NCI-H69 (cell line): ENCODE results near the gene SOBP.

Experiments used
- DNase-seq: peaks from one replicate; lab custom pipeline; 2025; lab: John Stamatoyannopoulos, UW

The SOBP gene

DNA sequence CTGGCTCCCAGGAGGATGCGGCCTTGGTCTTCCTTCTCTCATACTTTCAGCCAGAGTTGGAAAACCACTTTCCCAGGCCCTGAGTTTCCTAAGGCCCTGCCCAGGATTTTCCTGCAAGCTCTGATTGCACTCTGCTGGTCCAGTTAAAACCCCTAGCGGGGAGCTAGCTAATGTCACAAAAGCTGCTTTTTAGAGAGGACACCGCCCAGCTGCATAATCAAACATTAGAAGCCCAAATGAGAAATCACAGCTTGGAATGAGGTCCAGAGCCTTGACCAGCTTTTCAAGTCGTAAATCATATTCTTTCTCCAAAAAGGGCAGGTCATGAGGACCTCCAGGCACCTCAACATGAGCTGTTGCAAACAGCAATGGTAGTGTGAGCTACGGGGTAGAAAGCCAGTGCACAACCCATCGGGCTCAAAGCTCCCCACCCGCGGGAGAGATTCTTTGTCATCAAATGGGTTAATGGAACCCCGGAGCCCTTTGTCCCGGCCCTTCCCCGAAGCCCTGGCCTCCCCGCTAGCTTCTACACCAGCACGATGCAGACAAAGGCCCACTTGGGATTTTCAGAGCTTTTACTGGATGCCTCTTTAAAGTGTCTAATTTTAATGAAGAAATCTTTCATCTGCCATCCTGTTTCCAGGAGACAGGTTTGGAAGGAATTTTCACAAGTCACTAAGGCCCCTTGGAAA lies 200.2 kb downstream of the SOBP start:
- no peak for DNase-seq

DNA sequence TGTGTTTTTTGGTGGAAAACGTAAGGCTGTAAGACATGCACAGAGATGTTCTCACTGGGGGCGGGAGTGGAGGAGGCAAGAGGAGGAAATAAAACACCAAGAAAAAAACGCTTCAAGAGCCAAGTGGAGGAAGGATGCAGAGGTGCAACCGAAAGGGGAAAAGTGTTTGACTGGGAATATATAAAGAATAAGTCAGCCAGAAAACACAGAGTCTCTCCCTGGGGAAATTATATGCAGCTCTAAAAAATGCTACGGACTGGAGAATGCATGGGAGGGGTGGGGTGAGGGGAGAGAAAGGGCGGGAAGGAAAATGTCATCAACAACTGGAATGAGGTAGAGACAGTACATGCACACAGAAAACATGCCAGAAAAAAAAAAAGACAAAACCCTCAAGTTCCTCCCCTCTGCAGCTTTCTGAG lies 200.7 kb downstream of the SOBP start:
- no peak for DNase-seq

DNA sequence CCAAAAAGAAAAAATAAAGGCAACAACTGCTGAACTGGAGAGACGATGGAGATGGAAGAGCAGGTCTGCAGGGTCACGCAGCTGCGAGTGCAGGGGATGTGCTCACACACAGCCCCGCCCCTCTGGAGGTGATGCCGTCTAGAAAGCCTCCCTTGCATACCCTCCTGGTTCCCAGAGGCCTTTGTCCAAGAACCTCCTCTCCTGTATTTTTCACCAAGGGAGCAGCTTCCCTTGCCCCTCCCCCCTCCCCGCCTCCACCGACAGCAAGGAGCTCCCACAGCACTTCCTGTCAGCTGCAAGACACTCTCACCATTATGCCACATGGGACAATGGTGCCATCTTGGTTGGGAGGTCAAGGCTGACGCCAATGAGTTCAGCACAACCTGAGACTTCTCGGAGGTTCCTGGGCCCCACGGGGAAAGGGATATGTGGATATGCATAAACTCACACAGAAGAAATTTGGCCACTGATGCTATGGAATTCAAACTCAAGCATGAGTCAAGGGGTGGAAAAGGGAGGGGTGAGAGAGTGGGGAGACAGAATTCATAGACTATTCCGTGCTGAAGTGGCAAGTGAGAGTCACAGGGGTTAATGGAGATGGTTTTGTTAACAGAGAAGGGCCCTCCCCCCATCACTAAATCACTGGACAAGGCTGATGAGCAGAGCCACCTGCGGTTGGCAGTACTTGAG lies 201.3 kb downstream of the SOBP start:
- peak; percentile 56 for DNase-seq

DNA sequence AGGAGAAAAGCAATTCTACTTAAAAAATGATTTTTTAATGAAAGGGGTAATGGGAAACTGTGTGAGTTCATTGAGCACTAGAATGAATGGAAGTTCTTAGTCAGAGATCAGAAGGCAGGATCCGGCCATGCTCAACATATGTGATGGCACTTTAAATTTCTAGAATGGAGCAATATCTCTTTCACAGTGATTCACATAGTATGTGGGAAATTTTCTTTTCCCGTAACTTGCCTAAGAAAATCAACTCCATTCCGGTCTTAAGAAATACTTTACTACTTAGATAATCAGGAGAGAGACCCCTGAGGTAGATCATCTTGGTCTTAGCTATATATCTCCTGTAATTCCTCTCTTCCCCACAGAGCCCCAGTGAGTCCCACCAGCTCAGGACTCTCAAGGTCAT lies 202.4 kb downstream of the SOBP start:
- DNase-seq, result no peak

DNA sequence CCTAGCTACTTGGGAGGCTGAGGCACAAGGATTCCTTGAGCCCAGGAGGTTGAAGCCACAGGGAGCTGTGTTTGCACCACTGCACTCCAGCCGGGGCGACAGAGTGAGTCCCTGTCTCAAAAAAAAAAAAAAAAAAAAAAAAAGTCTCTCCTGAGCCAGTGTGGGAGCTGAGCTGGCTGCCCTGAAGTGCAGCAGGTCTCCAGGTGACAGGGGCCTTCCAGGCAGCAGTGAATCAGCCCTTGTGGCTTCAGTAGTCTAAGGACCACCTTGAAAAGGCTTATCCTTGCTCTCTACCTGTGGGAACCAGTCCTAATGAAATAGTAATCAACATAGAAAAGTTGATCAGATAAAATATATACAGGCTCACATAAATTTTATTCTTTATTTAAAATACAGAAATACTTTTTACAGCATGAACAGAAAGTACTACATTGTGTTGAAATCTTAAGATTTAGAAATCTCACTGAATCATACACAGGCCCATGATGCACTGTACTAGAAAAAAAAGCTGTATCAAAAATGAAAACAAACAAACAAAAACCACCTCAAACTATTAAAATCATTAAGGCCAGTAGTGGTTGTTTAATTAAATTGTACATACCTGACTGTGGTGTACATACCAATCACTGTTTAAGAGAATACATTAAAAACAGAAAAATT lies 205.3 kb downstream of the SOBP start:
- no peak for DNase-seq

DNA sequence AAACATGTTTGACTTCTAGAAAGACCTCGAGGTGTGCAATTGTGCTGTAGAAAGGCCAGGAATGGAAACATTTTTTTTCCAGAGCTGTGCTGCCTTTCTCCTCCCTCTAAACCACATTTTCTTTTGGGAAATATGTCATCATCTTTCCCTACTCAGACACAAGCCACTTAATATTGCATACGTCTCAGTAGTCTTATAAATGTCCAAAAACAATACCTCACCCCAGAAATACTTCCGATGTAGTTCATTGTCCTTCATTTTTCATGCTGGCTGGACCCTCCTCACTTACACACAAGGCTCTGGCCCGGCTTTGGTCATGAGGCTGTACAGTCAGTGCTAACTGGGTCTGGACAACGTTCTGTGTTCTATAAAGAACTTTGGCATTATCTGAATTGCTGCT lies 207.8 kb downstream of the SOBP start:
- no peak for DNase-seq

DNA sequence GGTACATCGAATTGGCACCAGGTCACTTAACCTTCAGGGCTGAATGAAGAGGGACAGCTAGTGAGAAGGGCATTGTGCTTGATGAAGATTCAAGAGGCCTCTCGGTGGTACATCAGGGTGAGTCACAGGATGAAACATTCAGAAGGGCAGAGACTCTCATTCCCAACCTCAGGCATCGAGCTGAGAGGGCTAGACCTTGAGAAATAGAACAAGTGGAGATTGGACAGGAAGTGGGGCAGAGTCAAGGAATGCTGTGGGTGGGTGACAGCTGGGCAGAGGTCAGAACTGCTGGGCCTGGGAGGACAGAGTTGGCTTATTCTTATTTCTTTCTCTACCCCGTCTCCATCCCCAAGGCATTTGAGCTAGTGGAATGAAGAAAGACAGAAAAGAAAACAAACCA lies 208.2 kb downstream of the SOBP start:
- DNase-seq, result no peak

DNA sequence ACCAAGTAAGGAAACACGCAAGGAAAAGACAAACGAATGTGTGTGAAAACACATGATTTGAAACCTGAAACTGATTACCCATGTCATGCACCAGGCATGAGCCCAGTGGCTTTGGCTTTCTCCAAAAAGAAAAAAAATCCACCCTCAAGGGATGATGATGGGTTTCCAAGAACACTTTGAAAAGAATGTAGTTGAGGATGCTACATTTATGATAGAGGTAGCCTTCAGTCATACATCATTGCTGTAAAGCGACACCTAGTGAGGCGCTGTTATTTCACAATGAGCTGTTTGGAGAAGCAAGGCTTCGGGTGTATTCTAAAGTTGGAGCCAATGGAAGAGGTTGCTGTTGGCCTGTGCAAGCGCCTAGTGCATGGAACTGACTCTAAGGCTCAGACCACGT lies 209.3 kb downstream of the SOBP start:
- DNase-seq, result no peak

DNA sequence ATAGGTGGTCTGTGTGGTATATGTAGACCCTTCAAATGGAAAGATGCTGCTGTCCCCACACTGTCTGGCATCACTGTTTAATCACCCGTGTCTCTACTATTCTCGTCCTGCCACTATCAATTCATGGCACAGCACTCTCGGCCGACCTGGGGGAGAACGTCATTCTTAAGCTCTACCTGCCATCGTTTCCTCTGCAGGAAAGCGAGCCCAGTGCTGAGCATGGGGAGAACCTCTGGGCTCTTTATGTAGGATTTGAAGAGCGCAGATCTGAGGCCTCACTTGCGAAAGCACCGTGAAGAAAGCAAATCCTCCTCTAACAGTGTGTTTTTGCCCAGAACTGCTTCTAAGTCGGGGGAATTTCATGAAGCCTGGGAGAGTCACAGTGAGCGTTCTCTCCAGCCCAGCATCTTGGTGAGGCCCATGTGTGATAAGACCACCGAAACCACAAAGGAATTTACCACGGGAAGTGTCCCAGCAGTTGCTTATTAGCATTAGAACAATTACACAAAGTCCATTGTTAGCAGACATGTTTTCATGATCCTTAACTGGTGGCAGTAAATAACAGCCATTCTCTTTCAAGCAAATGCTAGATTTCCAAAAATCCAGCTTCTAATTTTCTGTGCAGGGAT lies 209.9 kb downstream of the SOBP start:
- DNase-seq, result no peak

DNA sequence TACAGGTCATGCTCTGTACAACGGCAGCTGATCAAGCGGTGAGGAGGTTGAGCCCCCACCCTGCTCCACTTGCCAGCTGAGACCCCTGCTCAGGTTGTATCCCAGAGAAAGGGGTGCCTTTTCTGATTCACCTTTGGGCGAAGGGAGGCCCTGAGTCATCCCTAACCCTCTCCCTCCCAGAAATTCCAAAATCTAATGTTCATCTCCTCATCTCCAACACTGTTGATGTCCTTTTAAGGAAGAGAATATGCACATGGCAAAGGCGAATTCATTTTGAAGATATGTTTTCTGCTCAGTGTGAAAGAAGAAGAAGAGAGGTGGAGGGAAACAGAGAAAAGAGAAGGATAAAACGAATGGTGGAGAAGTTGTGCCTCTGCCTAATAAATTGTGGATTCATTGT lies 213.7 kb downstream of the SOBP start:
- no peak for DNase-seq

DNA sequence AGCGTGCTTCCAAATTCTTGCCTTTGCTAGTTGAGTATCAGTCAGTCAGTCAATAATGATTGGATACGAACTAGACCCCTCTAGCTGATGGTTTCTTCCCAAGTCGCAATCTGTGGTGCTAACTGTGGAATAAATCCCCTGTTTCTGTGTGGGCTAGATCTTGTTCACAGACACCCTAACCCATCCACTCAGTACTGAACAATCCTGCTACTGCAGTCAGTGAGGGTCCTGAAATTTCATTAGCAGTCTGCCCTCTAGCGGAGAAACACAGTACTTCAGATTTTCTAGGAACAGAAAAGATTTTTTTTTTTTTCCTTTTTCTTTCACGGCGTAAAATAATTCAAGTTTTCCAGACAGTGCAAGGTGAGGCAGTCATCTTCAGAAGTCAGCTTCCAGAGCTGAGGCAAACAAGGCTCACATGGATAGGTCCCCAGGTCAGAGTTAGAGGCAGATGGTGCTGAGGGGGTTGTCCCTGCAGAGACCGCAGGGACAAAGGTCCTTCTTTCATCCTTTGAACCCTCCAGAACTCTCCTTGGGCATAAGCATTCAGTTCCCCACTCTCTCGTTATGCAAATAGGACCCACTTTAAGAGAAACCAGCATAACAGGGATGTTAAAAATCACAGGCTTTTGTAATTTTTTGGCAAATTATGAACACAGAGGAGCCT lies 214.6 kb downstream of the SOBP start:
- DNase-seq, result peak; percentile 53

DNA sequence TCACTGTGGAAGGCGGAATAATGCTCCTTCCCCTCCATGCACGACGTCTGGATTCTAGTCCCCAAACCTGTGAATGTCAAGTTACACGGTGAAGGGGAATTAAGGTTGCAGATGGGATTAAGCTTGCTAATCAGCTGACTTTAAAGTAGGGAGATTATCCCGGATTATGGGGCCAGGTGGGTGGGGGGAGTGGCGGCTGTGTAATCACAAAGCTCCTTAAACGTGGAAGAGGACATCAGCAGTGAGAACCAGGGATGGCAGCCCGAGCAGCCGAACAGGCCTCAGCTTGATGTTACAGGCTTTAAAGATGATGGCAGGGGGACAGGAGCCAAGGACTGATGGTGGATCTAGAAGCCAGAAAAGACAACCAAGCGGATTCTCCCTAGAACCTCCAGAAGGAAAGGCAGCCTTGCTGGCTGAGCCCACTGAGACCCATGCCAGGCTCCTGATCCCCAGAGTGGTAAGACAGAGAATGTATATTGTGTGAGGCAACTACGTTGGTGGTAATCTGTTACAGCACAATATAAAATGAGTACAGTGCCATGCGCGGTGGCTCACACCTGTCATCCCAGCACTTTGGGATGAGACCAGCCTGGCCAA lies 216.7 kb downstream of the SOBP start:
- DNase-seq, result no peak

DNA sequence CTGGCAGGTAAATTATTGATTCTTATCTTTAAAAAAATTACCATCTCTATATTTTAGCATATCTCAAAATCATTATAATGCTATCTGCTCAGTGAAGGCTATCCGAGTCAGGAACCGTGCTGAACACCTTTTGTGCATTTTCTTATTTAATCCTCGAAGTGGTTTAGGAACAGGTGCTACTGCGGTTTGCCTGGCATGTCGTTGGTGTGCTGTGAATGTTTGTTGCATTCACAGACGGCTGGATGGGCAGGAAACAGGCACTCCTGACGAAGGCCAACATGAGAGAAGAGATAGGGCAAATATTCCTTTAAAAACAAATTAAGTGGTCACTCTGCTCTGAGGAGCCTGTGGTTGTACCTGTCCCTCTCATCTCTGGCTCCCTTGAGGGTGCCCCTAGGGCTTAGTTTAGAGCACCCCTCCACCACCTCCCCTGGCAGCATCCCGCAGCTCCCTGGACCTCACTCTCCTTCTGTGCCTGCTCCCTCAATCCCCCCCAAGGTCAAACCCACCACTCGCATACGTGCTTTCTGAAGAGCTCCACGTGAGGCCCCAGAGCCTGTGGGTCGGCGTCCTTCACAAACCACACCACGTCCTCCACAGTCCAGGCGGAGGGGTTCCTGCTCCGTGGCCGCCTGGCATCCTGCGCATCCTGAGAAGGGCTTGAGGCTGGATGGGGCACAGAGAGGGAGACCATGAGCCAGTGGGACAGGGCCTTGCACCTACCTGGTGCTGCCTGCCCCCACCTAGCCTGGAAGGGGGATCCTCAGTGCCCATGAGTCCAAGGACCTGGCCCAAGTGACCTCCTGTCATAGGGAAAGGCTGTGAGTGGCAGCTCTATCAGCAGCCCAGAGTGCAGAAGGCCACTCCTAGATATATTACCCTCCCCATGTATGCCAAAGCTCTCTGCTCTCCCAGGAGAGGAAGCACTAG lies 217.7 kb downstream of the SOBP start:
- DNase-seq, result no peak

DNA sequence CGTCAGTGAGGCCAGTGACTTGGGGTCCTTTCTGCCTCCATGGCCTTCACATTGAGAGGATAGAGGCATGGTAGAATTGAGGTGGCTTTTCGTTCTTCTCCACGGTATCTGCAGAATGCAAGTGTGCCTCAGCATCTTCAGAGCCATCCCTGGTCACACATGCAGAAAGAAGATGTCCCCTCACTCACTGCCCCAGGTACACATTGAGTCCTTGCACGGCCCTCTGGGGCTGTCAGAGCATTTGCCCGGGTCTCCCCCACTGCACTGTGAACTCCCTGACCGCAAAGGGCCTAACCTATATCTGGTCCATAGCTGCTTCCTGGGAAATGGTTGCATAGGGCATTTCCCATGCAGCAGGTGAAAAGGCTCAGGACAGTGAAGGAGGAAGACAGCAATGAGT lies 218.5 kb downstream of the SOBP start:
- DNase-seq, result no peak

DNA sequence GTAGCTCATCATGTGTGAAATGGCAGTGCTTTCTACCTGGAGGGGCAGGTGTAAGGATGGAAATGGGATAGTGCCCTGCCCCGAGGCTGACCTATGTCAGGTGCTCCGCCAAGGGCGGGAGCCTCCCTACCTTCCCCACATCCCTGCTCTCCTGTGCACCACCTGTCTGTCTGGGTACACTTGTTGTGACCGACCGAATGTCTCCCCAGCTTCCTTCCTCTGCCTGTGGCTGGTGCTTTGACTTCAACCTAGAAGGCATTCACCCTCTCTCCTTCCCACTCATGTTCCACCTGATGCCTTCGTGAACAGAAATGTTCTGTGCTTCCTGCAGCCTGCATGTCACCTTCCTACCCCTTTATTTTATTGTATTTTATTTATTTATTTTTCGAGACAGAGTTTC lies 219.4 kb downstream of the SOBP start:
- DNase-seq, result no peak
